HG03280 (cell line): ENCODE results near the gene IL12RB1.

ENCODE experiments used
- ATAC-seq: cut with Tn5 transposase; IDR thresholded peaks from one replicate; pipeline ENCODE4 v1.9.1; 2021; ENCODE audit warnings: mild to moderate bottlenecking, moderate library complexity; ENCODE audit not compliant: unreplicated experiment

Gene IL12RB1

DNA sequence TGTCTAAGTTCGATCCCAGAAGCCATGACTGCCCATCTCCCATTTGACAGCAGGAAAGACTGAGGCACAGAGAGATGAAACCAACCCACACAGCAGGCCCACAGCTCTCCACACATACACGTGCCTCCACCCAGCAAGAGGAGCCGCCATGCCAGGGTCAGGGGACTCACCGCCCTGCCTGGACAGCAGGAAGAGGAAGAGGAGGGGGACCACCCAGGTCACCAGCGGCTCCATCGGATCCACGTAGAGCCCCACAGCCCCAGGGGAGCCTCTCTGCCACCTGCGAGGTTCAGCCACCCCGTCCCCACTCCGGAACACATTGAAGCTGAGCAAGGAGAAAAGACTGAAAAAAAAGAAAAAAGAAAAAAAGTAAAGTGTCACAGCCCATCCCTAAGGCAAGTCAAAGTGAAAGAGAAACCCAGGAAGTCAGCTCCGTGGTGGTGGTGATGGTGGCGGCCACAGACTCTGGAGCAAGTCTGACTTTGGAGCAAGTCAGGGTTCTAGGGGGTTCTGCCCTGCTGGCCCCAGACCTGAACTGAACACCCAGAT, at the start of gene IL12RB1:
Gene IL12RB1 (minus strand): TSS at position 345 of the 549 bp plus-strand sequence. CDS start 111 bp downstream, at position 234.
- no peak for ATAC-seq

DNA sequence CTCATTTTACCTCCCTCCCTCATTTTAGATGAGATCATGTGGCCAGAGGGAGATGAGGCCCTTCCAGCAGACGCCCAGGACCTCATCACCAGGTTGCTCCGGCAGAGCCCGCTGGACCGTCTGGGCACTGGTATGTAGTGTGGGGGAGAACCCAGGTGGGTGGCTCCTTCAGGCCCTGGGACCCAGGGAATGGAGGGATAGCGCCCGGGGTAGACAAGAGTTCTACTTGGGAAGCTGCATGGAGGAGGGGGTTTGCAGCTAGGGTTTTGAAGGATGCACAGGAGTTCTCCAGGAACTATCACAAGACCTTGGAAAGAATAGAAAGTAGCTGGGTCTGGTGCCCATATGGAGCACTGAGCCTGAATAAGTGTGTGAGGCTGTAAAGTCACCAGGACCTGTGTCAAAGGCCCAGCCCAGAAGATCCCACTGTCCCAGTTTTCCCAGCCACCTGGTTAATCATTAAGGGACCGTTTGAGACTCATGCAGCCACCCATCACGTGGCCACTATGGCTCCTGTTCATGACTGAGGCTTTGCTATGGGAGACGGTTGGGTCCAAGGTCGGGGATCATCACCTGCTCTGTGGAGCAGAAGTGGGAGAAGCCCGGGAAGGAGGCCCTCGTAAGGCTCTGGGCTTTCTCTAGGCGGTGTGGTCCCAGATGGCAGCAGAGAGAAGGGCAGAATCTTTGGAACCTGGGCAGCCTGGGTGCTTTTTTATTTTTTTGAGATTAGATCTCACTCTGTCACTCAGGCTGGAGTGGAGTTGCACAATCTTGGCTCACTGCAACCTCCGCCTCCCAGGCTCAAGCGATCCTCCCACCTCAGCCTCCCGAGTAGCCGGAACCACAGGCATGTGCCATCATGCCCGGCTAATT, 49.2 kb upstream of the IL12RB1 start:
- ATAC-seq, result no peak

- no peak for ATAC-seq
These were observed 45.3 kb upstream of the IL12RB1 start for GRCh38 chr19:18131841-18132596.

DNA sequence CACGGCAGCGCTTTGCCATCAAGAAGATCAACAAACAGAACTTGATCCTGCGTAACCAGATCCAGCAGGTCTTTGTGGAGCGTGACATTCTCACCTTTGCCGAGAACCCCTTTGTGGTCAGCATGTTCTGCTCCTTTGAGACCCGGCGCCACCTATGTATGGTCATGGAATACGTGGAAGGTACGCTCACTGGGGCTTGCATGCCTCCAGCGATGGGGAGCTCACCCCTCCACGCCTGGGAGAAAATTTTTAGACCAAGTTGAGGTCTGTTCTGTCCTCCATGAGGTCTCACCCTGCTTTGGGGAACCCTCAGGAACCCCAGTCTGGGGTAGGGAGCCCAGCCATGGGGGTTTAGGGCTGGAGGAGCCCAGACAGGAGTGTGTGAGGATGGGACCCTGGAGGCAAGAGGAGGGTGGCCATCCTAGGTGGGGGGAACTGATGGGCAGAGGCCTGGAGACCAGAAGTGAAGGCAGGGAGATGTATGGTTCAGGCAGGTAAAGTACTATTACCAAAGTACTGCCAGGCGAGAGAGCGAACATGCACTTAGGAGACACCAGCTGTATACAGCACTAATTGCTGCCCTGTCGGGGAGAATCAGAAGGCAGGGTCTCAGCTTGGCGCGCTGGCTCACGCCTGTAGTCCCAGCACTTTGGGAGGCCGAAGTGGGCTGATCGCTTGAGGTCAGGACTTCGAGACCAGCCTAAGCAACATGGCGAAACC, 43.9 kb upstream of the IL12RB1 start:
- no peak for ATAC-seq

GRCh38 chr19:18128805-18129204, 42.1 kb upstream of the IL12RB1 start:
- no peak for ATAC-seq

- no peak for ATAC-seq
These were observed 41.3 kb upstream of the IL12RB1 start for GRCh38 chr19:18128044-18128443.

DNA sequence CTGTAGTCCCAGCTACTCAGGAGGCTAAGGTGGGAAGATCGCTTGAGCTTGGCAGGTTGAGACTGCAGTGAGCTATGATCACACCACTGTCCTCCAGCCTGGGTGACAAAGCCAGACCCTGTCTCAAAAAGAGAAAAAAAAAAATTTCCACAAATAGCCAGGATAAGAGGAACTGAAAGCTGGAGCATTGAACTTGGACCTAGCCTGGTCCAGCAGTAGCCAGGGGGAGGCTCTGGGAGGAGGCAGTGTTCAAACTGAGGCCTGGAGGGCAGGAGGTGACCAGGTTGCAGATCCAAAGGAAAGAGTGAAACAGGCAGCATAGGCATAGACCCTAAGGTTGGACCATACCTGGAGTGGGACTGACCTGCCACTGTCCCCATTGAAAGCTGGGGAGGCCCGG, 39.4 kb upstream of the IL12RB1 start:
- ATAC-seq, result no peak

GRCh38 chr19:18123819-18124218, 37.1 kb upstream of the IL12RB1 start:
- no peak for ATAC-seq

DNA sequence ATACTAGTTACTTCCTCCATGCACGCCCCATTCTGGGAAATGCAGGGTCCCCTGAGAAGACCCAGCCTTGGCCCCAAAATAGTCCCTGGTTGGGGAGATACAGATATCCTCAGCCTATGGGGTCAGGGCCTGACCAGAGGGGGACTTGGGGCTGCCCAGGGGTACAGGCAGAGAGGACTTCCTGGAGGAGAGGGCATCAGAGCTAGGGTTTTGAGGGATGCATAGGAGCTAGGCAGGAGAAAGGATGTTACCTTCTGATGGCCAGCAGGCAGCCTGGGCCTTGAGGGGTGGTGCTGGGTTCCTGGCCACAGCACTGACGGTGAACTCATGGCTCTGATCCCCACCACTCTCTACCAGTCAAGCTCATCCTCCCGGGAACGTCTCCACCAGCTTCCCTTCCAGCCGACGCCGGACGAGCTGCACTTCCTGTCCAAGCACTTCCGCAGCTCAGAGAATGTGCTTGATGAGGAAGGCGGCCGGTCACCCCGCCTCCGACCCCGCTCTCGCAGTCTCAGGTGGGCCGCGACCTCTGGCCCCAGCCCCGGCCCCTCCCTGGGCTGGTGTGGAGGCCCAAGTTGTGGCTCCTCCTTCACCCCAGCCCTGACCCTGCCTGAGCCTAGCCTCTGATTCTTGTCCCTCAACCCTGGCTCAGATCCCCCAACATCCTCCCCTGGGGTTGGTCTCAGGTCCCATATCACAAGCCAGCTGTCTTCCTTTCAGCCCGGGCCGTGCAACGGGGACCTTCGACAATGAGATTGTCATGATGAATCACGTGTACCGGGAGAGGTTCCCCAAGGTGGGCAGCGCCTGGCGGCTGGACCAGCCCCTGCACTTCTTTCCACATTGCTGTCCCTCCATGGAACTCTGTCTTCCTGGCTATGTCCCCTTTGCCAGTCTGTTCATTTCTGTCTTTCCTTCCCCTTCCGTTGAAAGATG, 36.4 kb upstream of the IL12RB1 start:
- no peak for ATAC-seq

DNA sequence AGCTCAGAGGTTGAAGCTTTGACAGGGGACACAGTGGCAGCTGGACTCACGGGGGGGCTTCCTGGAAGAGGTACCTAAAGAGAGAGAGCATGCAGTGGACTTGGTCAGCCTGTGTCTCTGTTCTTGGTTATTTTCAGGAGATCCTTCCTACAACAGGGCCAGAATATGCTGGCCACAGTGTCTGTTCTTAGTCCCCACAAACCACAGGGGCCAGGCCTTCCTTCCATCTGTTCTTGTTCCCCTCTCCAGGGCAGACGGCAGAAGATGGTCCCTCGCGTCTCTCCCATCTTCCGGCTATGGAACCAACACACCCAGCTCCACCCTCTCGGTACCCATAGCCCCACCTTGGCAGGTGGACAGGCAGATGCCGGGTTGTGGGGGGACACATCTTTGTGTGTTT, 35.7 kb upstream of the IL12RB1 start:
- no peak for ATAC-seq

DNA sequence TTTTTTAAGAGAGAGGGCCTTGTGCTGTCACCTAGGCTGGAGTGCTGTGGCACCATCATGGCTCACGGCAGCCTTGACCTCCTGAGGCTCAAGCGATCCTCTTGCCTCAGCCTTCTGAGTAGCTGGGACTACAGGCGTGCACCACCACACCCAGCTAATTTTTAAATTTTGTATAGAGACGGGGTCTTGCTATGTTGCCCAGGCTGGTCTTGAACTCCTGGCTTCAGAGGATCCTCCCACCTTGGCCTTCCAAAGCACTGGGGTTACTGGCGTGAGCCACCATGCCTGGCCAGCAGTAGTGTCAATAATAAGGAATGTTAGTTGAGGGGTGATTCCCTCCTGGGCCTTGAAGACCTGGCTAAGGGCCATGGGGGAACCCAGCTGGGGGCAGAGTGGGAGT, 34.4 kb upstream of the IL12RB1 start:
- no peak for ATAC-seq

- no peak for ATAC-seq
These were observed 33.4 kb upstream of the IL12RB1 start for GRCh38 chr19:18120127-18120526.

- no peak for ATAC-seq
These were observed 33.0 kb upstream of the IL12RB1 start for GRCh38 chr19:18119717-18120105.

DNA sequence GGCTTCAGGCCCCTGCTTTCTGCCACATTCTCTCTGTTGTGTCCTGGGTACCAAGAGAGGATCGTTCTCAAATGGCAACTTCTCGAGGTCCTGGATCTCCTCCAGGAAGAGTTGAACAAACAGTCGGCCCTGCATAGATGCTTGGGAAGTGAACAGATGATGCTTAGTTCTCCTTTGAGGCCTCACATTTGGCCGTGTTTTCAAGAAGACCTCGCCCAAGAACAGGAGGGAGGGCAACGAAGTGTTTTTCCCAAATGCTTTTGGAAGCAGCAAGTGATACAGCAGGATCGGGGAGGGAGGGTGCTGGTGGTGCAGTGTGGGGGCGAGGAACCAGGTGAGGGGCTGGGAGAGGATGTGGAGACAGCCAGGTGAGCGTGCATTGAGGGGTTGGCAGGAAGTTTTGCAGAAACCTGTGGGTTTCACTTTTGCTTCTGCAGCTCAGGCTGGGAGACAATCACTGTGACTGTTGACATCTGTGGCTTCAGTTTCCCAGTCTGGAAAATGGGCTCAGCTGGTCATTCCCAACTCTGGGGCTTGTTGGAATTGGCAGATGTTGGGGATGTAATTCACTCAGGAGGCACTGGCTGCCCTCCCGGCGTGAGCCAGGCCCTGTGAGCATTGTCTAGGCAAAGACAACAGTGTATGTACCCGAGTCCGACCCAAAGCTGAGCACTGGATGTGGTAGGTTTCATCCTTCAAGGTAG, 32.4 kb upstream of the IL12RB1 start:
- ATAC-seq, result no peak

DNA sequence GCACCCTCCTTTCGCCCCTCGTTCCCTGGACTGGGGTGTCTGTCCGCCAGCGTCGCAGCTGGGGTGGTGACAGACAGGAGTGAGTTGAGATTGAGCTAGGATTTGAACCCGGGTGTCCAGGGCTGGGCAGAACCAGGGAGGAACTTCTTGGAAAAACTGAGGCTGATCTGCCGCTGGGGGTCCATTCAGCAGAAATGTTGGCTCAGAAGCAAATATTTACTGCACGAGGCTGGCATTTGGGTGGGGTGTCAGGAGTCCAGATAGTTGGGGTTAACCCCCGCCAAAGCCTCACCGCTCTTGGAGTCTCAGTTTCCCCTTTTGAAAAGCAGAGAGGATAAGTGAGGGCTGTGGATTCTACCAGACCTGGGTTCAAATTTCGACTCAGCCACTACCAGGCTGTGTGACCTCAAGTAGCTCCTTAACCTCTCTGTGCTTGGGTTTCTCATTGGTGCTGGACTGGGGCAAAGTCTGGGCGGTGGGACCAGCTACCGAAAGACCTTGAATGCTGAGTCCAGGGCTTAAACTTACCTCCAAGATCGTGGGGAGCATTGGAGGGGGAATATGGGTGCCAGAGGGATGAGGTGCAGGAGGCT, 31.8 kb upstream of the IL12RB1 start:
- no peak for ATAC-seq

DNA sequence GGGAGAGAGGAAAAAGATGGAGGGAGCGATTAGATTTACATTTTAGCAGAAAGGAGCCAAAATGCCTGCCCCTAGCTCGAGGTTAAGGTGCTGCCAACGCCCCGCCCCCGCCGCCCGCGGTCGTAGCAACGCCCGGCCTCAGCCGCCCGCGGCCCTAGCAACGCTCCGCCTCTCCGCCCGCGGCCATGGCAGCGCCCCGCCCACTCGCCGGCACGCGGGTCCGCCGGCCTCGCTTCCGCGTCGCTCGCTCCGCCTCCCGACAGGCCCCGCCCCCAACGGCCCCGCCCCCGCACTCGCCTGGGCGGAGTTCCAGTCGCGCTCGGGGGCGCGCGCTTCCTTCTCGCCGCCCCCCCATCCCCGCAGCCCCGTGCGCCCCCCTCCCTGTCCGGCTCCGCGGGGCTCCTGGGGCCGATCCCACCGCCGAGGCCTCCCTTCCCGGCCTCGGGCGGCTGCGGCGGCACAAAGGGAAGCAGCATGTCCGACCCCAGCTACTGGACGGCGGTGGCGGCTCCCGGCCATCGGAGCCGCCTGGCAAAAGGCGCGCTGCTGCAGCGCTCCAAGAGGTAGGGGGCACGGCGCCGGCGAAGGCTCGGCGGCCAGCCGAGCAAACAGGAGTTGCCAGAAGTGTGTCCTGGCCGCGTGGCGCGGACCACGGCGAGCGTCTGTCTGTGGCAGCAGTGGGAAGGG, 31.1 kb upstream of the IL12RB1 start:
- peak; percentile 90 for ATAC-seq

DNA sequence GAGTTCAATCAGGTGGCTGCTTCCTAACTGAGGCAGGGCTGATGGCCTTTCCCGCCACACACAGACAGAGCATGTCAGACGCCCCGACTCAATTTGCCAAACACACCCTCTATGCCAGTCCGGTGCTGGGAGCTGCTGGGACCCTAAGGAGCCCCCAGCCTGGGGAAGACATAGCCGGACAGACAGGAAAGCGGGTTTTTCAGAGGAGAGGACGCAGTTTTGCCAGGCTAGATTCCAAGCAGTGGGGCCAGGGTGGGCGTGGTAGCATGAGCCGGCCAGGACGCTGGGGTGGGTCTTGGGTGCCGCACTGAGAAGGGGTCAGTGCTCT, 30.6 kb upstream of the IL12RB1 start:
- no peak for ATAC-seq

- no peak for ATAC-seq
These were observed 27.7 kb upstream of the IL12RB1 start for GRCh38 chr19:18114483-18114882.

DNA sequence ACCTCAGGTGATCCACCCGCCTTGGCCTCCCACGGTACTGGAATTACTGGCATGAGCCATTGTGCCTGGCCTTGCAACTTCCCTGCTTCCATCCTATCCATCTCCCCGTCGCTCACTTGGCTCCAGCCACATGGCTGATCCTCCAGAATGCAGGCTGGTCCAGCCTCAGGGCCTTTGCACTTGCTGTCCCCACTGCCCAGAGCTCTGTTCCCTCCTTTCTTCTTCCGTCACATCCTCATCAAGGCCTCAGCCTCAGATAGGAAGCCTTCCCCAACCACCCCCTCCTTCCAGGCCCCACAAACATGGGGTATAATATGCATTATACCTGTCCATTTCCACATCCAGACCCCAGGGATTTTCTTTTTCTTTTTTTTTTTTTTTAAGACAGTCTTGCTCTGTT, 27.1 kb upstream of the IL12RB1 start:
- ATAC-seq, result no peak
